Subcutaneous adipose tissue (tissue), 4 donors: Measurements from ENCODE around the gene ADK. TPM values are rescaled to one million over a fixed set of nuclear protein-coding genes. Genes with fewer than 3 reads are reported as not detected.

ENCODE experiments used
- CTCF ChIP-seq: fragments of 450-650 bp; IDR thresholded peaks from one replicate; pipeline ENCODE4 v1.5.1; 2016; ENCODE audit warnings: low read depth, mild to moderate bottlenecking, control low read depth, antibody characterized with exemption, moderate library complexity
- total RNA-seq, 4 donors: library from RNA; depleted of rRNA; stranded (reverse); fragments of >200 nt; gene quantifications; one replicate each; pipeline ENCODE4 v1.1.0, GENCODE V29; 2016

ADK gene
- total RNA-seq, 4 donors from 2014 or later, result 21.7 to 52.2 (median 38.8) TPM

- TF ChIP-seq CTCF, result no peak
These were observed 249.2 kb downstream of the ADK start for GRCh38 chr10:74400186-74400585.

GRCh38 chr10:74406006-74406405 lies 255.0 kb downstream of the ADK start:
- no peak for TF ChIP-seq CTCF

- TF ChIP-seq CTCF, result no peak
These were observed 264.3 kb downstream of the ADK start for GRCh38 chr10:74415146-74415839.

- TF ChIP-seq CTCF, result no peak
These were observed 266.4 kb downstream of the ADK start for GRCh38 chr10:74417397-74417796.

- TF ChIP-seq CTCF, result no peak
These were observed 267.4 kb downstream of the ADK start for GRCh38 chr10:74418285-74418872.

- TF ChIP-seq CTCF, result no peak
These were observed 268.5 kb downstream of the ADK start for GRCh38 chr10:74419491-74419951.

GRCh38 chr10:74419958-74420375 lies 268.9 kb downstream of the ADK start:
- TF ChIP-seq CTCF, result no peak
